ENCODE results near the gene ATP5F1E.
"Not testable (repeated sequence)": the region's sequence is repeated elsewhere in the genome, so short reads cannot be mapped to it uniquely, and the experiment has no call there.

Gene ATP5F1E

GRCh38 chr20:59042796-59043631 lies 10.9 kb upstream of the ATP5F1E start:
- peak; percentile 96 for DNase-seq (ENCODE audit: low spot score)

- DNase-seq (ENCODE audit: low spot score), result peak; percentile 22
These were observed 10.1 kb upstream of the ATP5F1E start, which contains the start of gene PRELID3B for GRCh38 chr20:59042151-59042795. TSS of gene PRELID3B (minus strand) at chr20:59042786. CDS start at chr20:59042730, 56 bp downstream.

GRCh38 chr20:59041487-59041886 lies 9.4 kb upstream of the ATP5F1E start:
- DNase-seq (ENCODE audit: low spot score), result not testable (repeated sequence)

GRCh38 chr20:59040667-59041066 lies 8.5 kb upstream of the ATP5F1E start:
- DNase-seq (ENCODE audit: low spot score), result no peak

GRCh38 chr20:59039233-59039632 lies 7.1 kb upstream of the ATP5F1E start:
- no peak for DNase-seq (ENCODE audit: low spot score)

GRCh38 chr20:59037386-59037785 lies 5.3 kb upstream of the ATP5F1E start:
- DNase-seq (ENCODE audit: low spot score), result no peak

GRCh38 chr20:59035381-59035780 lies 3.2 kb upstream of the ATP5F1E start:
- DNase-seq (ENCODE audit: low spot score), result no peak

- no peak for DNase-seq (ENCODE audit: low spot score)
These were observed 1.6 kb upstream of the ATP5F1E start for GRCh38 chr20:59033616-59034165.

GRCh38 chr20:59033093-59033492 lies 958 bp upstream of the ATP5F1E start:
- DNase-seq (ENCODE audit: low spot score), result no peak

- no peak for DNase-seq (ENCODE audit: low spot score)
These were observed 551 bp upstream of the ATP5F1E start for GRCh38 chr20:59032713-59033059.

GRCh38 chr20:59031564-59032022 lies 542 bp downstream of the ATP5F1E start:
- no peak for DNase-seq (ENCODE audit: low spot score)

GRCh38 chr20:59030911-59031563 lies 1.1 kb downstream of the ATP5F1E start:
- DNase-seq (ENCODE audit: low spot score), result no peak

GRCh38 chr20:59028812-59029211 lies 3.3 kb downstream of the ATP5F1E start:
- no peak for DNase-seq (ENCODE audit: low spot score)

GRCh38 chr20:59027741-59028320 lies 4.3 kb downstream of the ATP5F1E start:
- DNase-seq (ENCODE audit: low spot score), result no peak

GRCh38 chr20:59026904-59027740 lies 5.0 kb downstream of the ATP5F1E start:
- DNase-seq (ENCODE audit: low spot score), result no peak

GRCh38 chr20:59025511-59025910 lies 6.6 kb downstream of the ATP5F1E start:
- no peak for DNase-seq (ENCODE audit: low spot score)

GRCh38 chr20:59025086-59025485 lies 7.0 kb downstream of the ATP5F1E start:
- no peak for DNase-seq (ENCODE audit: low spot score)

GRCh38 chr20:59024111-59024530 lies 8.0 kb downstream of the ATP5F1E start:
- no peak for DNase-seq (ENCODE audit: low spot score)

GRCh38 chr20:59023616-59024015 lies 8.5 kb downstream of the ATP5F1E start:
- DNase-seq (ENCODE audit: low spot score), result no peak

GRCh38 chr20:59022754-59023153 lies 9.4 kb downstream of the ATP5F1E start:
- DNase-seq (ENCODE audit: low spot score), result no peak

- no peak for DNase-seq (ENCODE audit: low spot score)
These were observed 11.1 kb downstream of the ATP5F1E start for GRCh38 chr20:59020938-59021551.
